Uterus (tissue), 4 donors: Measurements from ENCODE around the gene SEL1L3. TPM values are rescaled to one million over a fixed set of nuclear protein-coding genes. Genes with fewer than 3 reads are reported as not detected.

Source experiments
- DNase-seq, 2 donors: peaks; one replicate each; pipeline ENCODE4 v3.0.0-alpha.2; 2019 to 2020
- H3K27ac ChIP-seq, 2 donors: fragments of 200-600 bp; sonication (generic); 1 replicate in 1 of 2; 2 replicates in 1 of 2; pipeline ENCODE4 v1.5.1; 2016 to 2018
- H3K27me3 ChIP-seq, 2 donors: fragments of 200-600 bp; sonication (generic); one replicate each; pipeline ENCODE4 v1.5.1; 2018 to 2019; ENCODE audit warnings: control low read depth in 1 of 2
- H3K36me3 ChIP-seq, 2 donors: fragments of 200-600 bp; sonication (generic); one replicate each; pipeline ENCODE4 v1.5.1; 2019; ENCODE audit warnings: control low read depth in 1 of 2
- H3K4me1 ChIP-seq, 2 donors: fragments of 200-600 bp; sonication (generic); one replicate each; pipeline ENCODE4 v1.5.1; 2018 to 2019; ENCODE audit warnings: control low read depth in 1 of 2
- H3K4me3 ChIP-seq, 2 donors: fragments of 200-600 bp; sonication (generic); 1 replicate in 1 of 2; 2 replicates in 1 of 2; pipeline ENCODE4 v1.5.1; 2018 to 2019; ENCODE audit warnings: mild to moderate bottlenecking in 1 of 2
- H3K9me3 ChIP-seq, 2 donors: fragments of 200-600 bp; sonication (generic); one replicate each; pipeline ENCODE4 v1.5.1; 2019; ENCODE audit warnings: control low read depth in 1 of 2
- CTCF ChIP-seq, 4 experiments: fragments of 200-600 bp in 2 of 4; fragments of 450-650 bp in 2 of 4; sonication (generic) in 2 of 4; IDR thresholded peaks; one replicate each; pipeline ENCODE4 v1.5.1; 2016 to 2019; ENCODE audit warnings: antibody characterized with exemption in 4 of 4, mild to moderate bottlenecking in 2 of 4, moderate library complexity in 1 of 4
- POLR2A ChIP-seq, 2 donors: fragments of 450-650 bp; IDR thresholded peaks; one replicate each; pipeline ENCODE4 v1.6.1; 2016; ENCODE audit warnings: antibody characterized with exemption in 2 of 2, mild to moderate bottlenecking in 1 of 2, moderate library complexity in 1 of 2
- intact Hi-C: fragments of 100-400 bp; cut with DNase I; formaldehyde crosslinking; loops from one replicate; pipeline ENCODE4 v1.15.1; 2023; ENCODE audit warnings: low total_unique reads
- total RNA-seq, 4 donors: library from RNA; depleted of rRNA in 3 of 4; stranded (reverse); fragments of >200 nt in 3 of 4; gene quantifications; one replicate each; pipeline versions ENCODE4 v1.1.0 to v1.2.4, GENCODE V29; 2014 to 2023
- donor health status: DM: yes; HTN: yes; CAD: no.

The SEL1L3 gene
- total RNA-seq, 4 donors from 2014 or later = 4.1 to 46.1 (median 21.2) TPM

- Histone ChIP-seq H3K27ac (no peak overlapping the region), H3K27me3 (no peaks in the 10 kb centered on the region), H3K36me3 (no peaks in the 10 kb centered on the region), H3K9me3 (no peaks in the 10 kb centered on the region), H3K4me1 (no peaks in the 10 kb centered on the region), H3K4me3 (no peak overlapping the region)
- DNase-seq = no peak
- intact Hi-C loops = no loop called here
- TF ChIP-seq CTCF (IDR thresholded peaks at IDR 0.05) (no peak), POLR2A (IDR thresholded peaks at IDR 0.05) (no peak)
Measured at GRCh38 chr4:25810461-25811373, 52.1 kb downstream of the SEL1L3 start.

GRCh38 chr4:25809996-25810395, 52.8 kb downstream of the SEL1L3 start:
- TF ChIP-seq POLR2A (IDR thresholded peaks at IDR 0.05) (no peak), CTCF (IDR thresholded peaks at IDR 0.05) (no peak)
- H3K9me3 ChIP-seq = no peaks in the 10 kb centered on the region
- DNase-seq = no peak
- no peak overlapping the region for H3K27ac ChIP-seq
- intact Hi-C loops = no loop called here
- no peak overlapping the region for H3K4me3 ChIP-seq
- no peaks in the 10 kb centered on the region for H3K36me3 ChIP-seq
- H3K27me3 ChIP-seq = no peaks in the 10 kb centered on the region
- H3K4me1 ChIP-seq = no peaks in the 10 kb centered on the region

- Histone ChIP-seq H3K27ac (no peak overlapping the region), H3K4me1 (no peaks in the 10 kb centered on the region), H3K4me3 (no peak overlapping the region), H3K36me3 (no peaks in the 10 kb centered on the region), H3K27me3 (no peaks in the 10 kb centered on the region), H3K9me3 (no peaks in the 10 kb centered on the region)
- DNase-seq = no peak
- TF ChIP-seq CTCF (IDR thresholded peaks at IDR 0.05) (no peak), POLR2A (IDR thresholded peaks at IDR 0.05) (no peak)
- intact Hi-C loops = no loop called here
Measured at GRCh38 chr4:25807102-25807728, 55.6 kb downstream of the SEL1L3 start.

GRCh38 chr4:25805255-25805860, 57.4 kb downstream of the SEL1L3 start:
- TF ChIP-seq CTCF (IDR thresholded peaks at IDR 0.05) (no peak), POLR2A (IDR thresholded peaks at IDR 0.05) (no peak)
- intact Hi-C loops = no loop called here

More at GRCh38 chr4:25805255-25805860, 57.4 kb downstream of the SEL1L3 start:
- Histone ChIP-seq H3K4me3 (no peak overlapping the region), H3K4me1 (no peaks in the 10 kb centered on the region), H3K27me3 (no peaks in the 10 kb centered on the region), H3K27ac (no peak overlapping the region), H3K9me3 (no peaks in the 10 kb centered on the region), H3K36me3 (no peaks in the 10 kb centered on the region)
- no peak for DNase-seq
